Thyroid gland (tissue), 4 donors: ENCODE results near the gene PTPDC1.

ENCODE experiments used
- CTCF ChIP-seq, 6 experiments: fragments of 200-600 bp in 3 of 6; fragments of 450-650 bp in 3 of 6; sonication (generic) in 3 of 6; IDR thresholded peaks; one replicate each; pipeline ENCODE4 v1.5.1; 2016 to 2019; ENCODE audit warnings: antibody characterized with exemption in 6 of 6, mild to moderate bottlenecking in 2 of 6, inconsistent platforms in 1 of 6, moderate library complexity in 1 of 6
- POLR2A ChIP-seq, 2 donors: fragments of 450-650 bp; IDR thresholded peaks; one replicate each; pipeline ENCODE4 v1.6.1; 2017; ENCODE audit warnings: antibody characterized with exemption in 2 of 2, mild to moderate bottlenecking in 2 of 2, moderate library complexity in 1 of 2

GRCh38 chr9:94076557-94076956 lies 7.7 kb upstream of the PTPDC1 start:
- no peak for TF ChIP-seq CTCF (IDR thresholded peaks at IDR 0.05)
- no peak for TF ChIP-seq POLR2A (IDR thresholded peaks at IDR 0.05)
